Measurements from ENCODE around the gene MYO7B. TPM values are rescaled to one million over a fixed set of nuclear protein-coding genes. Genes with fewer than 3 reads are reported as not detected.
A peak's percentile ranks its signal among the peaks of the same experiment; 100 is the strongest.

MYO7B gene
- polyA plus RNA-seq, 2 of the 4 experiments (the other 2 are of a cell fraction): 0.04 to 0.09 TPM

GRCh38 chr2:127589358-127589757 is 53.9 kb downstream of the MYO7B start:
- H3K4me3 ChIP-seq: no peak overlapping the region
- H3K9me3 ChIP-seq: no peaks in the 10 kb centered on the region
- no peak for DNase-seq (ENCODE audit: low read depth in 1 of 2, low spot score in 1 of 2)
- FAIRE-seq: no peak
- ChIA-PET CTCF (interaction anchor here (1.0 kb wide), 1 partner anchor 23 kb away, joined by 3 read pairs; no protein-coding TSS in a partner anchor), POLR2A (no interaction called here)
- no peak for ATAC-seq
- 31% methylated on average over 2 of the region's 3 CpGs for WGBS (ENCODE audit: missing lambda C conversion rate)
- H3K4me2 ChIP-seq: no peak overlapping the region
- H3K4me1 ChIP-seq: no peaks in the 10 kb centered on the region
- TF ChIP-seq RCOR1 (IDR thresholded peaks at IDR 0.05; ENCODE audit: low read depth, low read length) (no peak), CHD4 (IDR thresholded peaks at IDR 0.05; ENCODE audit: borderline replicate concordance) (no peak), MYC (IDR thresholded peaks at IDR 0.05; ENCODE audit: borderline replicate concordance, low read length) (no peak), MAFK (IDR thresholded peaks at IDR 0.05; ENCODE audit: partially characterized antibody) (no peak), NR3C1 (IDR thresholded peaks at IDR 0.05) (no peak), ZNF302 (CRISPR knock-in tag; IDR thresholded peaks at IDR 0.05) (no peak), HOXB13 (CRISPR knock-in tag; IDR thresholded peaks at IDR 0.05; ENCODE audit: low read depth) (no peak), JUNB (IDR thresholded peaks at IDR 0.05) (no peak), EP300 (IDR thresholded peaks at IDR 0.05) (no peak), FOSB (CRISPR knock-in tag; IDR thresholded peaks at IDR 0.05) (no peak), ZC3H11A (IDR thresholded peaks at IDR 0.05) (no peak), NPAS2 (CRISPR knock-in tag; IDR thresholded peaks at IDR 0.05; ENCODE audit: borderline replicate concordance) (no peak), EHF (CRISPR knock-in tag; IDR thresholded peaks at IDR 0.05) (no peak)
- no peak overlapping the region for H3K27ac ChIP-seq

- CTCF ChIA-PET: interaction anchor here (1.0 to 2.8 kb wide), 2 partner anchors 22 to 60 kb away, joined by 3 to 37 read pairs; no protein-coding TSS in a partner anchor
- FAIRE-seq: no peak
- no peak for ATAC-seq
These were observed 54.4 kb downstream of the MYO7B start for GRCh38 chr2:127589841-127590240.

DNA sequence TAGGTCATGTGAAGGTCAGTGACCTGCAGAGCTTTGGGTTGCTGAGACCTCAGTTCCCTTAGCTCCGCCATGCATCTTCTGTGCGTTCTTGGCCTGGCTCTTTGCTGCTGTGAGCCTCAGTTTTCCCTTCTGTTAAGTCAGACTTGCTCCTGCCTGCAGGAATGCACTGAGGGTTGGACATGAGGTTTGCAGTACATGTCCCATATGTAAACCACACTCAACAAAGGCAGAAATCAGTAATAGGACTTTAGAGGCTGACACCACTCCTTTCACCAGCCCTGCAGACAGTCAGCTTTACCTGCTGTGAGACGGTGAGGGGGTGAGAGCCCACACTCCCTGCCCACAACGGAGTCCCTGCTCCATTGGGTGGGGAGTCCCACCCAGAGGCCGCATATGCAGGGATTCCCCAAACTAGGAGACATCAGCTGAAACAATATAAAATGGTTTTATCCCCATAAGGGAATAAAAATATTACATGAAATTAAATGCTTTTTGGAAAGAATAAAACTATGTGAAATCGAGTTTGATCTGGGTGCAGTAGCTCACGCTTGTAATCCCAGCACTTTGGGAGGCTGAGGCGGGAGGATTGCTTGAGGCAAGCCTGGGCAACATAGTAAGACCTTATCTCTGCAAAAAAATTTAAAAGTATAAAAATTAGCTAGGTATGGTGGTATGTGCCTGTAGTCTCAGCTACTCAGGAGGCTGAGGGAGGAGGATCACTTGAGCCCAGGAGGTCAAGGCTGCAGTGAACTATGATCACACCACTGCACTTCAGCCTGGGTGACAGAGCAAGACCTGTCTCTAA is 55.1 kb downstream of the MYO7B start:
- FAIRE-seq: no peak
- Histone ChIP-seq H3K4me2 (no peak overlapping the region), H3K4me1 (no peaks in the 10 kb centered on the region), H3K4me3 (no peak overlapping the region), H3K9me3 (no peaks in the 10 kb centered on the region), H3K27ac (peak overlapping the region in 1 of 2 experiments; percentile 61; a peak in 1 of 6 replicates)
- WGBS (ENCODE audit: missing lambda C conversion rate): 78% methylated on average over 8 of the region's 8 CpGs
- DNase-seq (ENCODE audit: low read depth in 1 of 2, low spot score in 1 of 2): no peak
- ChIA-PET POLR2A (interaction anchor here (1.1 kb wide), 1 partner anchor 64 kb away, joined by 6 read pairs; the partner anchor contains the start of gene IWS1), CTCF (interaction anchor here (0.6 to 2.8 kb wide), 27 partner anchors 8 to 328 kb away, joined by 3 to 37 read pairs (median 4); partner anchors contain the start of gene LIMS2)
- TF ChIP-seq JUN (IDR thresholded peaks at IDR 0.05): no peak
- ATAC-seq: peak in 1 of 2 experiments; percentile 16; a peak in 3 of 6 replicates

More at GRCh38 chr2:127589841-127590240, 54.4 kb downstream of the MYO7B start:
- Histone ChIP-seq H3K4me2 (no peak overlapping the region), H3K4me3 (no peak overlapping the region), H3K9me3 (no peaks in the 10 kb centered on the region), H3K4me1 (no peaks in the 10 kb centered on the region), H3K27ac (no peak overlapping the region)
- POLR2A ChIA-PET: no interaction called here
- TF ChIP-seq CBX2 (IDR thresholded peaks at IDR 0.05; ENCODE audit: borderline replicate concordance, low read depth): no peak
- TF ChIP-seq, protein P1, sequence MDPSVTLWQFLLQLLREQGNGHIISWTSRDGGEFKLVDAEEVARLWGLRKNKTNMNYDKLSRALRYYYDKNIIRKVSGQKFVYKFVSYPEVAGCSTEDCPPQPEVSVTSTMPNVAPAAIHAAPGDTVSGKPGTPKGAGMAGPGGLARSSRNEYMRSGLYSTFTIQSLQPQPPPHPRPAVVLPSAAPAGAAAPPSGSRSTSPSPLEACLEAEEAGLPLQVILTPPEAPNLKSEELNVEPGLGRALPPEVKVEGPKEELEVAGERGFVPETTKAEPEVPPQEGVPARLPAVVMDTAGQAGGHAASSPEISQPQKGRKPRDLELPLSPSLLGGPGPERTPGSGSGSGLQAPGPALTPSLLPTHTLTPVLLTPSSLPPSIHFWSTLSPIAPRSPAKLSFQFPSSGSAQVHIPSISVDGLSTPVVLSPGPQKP (IDR thresholded peaks at IDR 0.05; ENCODE audit: low read depth, low read length): no peak
- no peak for DNase-seq (ENCODE audit: low read depth in 1 of 2, low spot score in 1 of 2)
- WGBS (ENCODE audit: missing lambda C conversion rate): 70% methylated on average over 4 of the region's 5 CpGs

GRCh38 chr2:127591221-127591923 is 55.9 kb downstream of the MYO7B start:
- 51% methylated on average over 9 of the region's 10 CpGs for WGBS (ENCODE audit: missing lambda C conversion rate)
- POLR2A ChIA-PET: interaction anchor here (1.1 kb wide), 1 partner anchor 65 kb away, joined by 6 read pairs; the partner anchor contains the start of gene IWS1
- H3K4me2 ChIP-seq: no peak overlapping the region
- no peaks in the 10 kb centered on the region for H3K4me1 ChIP-seq
- H3K4me3 ChIP-seq: no peak overlapping the region
- CTCF ChIA-PET: interaction anchor here (0.7 to 2.8 kb wide), 30 partner anchors 9 to 285 kb away, joined by 3 to 37 read pairs (median 4); partner anchors contain the start of gene LIMS2
- DNase-seq (ENCODE audit: low read depth in 1 of 2, low spot score in 1 of 2) (peak; percentile 72 to 74), FAIRE-seq (no peak), ATAC-seq (peak; percentile 90 to 99)
- H3K27ac ChIP-seq: peak overlapping the region in 1 of 2 experiments; percentile 61; a peak in 2 of 6 replicates
- no peaks in the 10 kb centered on the region for H3K9me3 ChIP-seq
- TF ChIP-seq ZSCAN20 (CRISPR knock-in tag; IDR thresholded peaks at IDR 0.05) (no peak), SMC3 (IDR thresholded peaks at IDR 0.05) (peak; percentile 78), ZNF302 (CRISPR knock-in tag; IDR thresholded peaks at IDR 0.05) (no peak), EHMT2 (IDR thresholded peaks at IDR 0.05; ENCODE audit: low read depth) (no peak), JUN (IDR thresholded peaks at IDR 0.05) (no peak), EHF (CRISPR knock-in tag; IDR thresholded peaks at IDR 0.05) (no peak), NR3C1 (IDR thresholded peaks at IDR 0.05) (no peak), HOXB5 (CRISPR knock-in tag; IDR thresholded peaks at IDR 0.05) (no peak), KDM5A (IDR thresholded peaks at IDR 0.05) (no peak), RAD21 (conservative IDR thresholded peaks at IDR 0.05 in 1 of 2, IDR thresholded peaks at IDR 0.05 in 1 of 2) (peak; percentile 86 to 96), MYC (IDR thresholded peaks at IDR 0.05; ENCODE audit: borderline replicate concordance, low read length) (no peak), ESRRA (IDR thresholded peaks at IDR 0.05; ENCODE audit: borderline replicate concordance, low read length) (no peak)
- TF ChIP-seq, protein P2, sequence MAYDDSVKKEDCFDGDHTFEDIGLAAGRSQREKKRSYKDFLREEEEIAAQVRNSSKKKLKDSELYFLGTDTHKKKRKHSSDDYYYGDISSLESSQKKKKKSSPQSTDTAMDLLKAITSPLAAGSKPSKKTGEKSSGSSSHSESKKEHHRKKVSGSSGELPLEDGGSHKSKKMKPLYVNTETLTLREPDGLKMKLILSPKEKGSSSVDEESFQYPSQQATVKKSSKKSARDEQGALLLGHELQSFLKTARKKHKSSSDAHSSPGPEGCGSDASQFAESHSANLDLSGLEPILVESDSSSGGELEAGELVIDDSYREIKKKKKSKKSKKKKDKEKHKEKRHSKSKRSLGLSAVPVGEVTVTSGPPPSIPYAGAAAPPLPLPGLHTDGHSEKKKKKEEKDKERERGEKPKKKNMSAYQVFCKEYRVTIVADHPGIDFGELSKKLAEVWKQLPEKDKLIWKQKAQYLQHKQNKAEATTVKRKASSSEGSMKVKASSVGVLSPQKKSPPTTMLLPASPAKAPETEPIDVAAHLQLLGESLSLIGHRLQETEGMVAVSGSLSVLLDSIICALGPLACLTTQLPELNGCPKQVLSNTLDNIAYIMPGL (CRISPR knock-in tag; IDR thresholded peaks at IDR 0.05; ENCODE audit: borderline replicate concordance): no peak

All from A549 (cell line).